ENCODE results near the gene DISP3. TPM values are rescaled to one million over a fixed set of nuclear protein-coding genes. Genes with fewer than 3 reads are reported as not detected.

DISP3 gene
- total and polyA plus RNA-seq, 8 donors: 0.13 to 6.7 (median 0.74) TPM

DNA sequence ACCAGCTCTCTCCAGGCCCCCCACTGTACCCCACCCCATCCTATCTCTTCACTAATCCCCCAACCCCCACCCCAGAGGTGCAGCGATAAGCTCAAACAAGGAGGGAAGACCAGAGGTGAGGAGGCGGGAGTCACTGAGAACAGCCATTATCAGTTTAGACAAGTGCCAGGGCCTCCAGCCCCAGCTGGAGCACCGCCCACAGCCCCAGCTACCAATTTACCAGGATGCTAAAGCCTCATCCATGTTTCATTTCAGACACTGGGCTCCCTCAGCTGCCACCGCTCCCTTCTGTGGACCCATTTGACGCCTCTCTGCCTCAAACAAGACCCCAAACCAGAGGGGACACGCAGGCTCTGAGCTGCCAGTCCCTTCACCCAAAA lies 80.6 kb downstream of the DISP3 start:
- ATAC-seq (no peak), FAIRE-seq (no peak), DNase-seq (no peak)
- TF ChIP-seq, protein P1, sequence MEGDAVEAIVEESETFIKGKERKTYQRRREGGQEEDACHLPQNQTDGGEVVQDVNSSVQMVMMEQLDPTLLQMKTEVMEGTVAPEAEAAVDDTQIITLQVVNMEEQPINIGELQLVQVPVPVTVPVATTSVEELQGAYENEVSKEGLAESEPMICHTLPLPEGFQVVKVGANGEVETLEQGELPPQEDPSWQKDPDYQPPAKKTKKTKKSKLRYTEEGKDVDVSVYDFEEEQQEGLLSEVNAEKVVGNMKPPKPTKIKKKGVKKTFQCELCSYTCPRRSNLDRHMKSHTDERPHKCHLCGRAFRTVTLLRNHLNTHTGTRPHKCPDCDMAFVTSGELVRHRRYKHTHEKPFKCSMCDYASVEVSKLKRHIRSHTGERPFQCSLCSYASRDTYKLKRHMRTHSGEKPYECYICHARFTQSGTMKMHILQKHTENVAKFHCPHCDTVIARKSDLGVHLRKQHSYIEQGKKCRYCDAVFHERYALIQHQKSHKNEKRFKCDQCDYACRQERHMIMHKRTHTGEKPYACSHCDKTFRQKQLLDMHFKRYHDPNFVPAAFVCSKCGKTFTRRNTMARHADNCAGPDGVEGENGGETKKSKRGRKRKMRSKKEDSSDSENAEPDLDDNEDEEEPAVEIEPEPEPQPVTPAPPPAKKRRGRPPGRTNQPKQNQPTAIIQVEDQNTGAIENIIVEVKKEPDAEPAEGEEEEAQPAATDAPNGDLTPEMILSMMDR (IDR thresholded peaks at IDR 0.05): no peak
- Histone ChIP-seq H3K27ac (no peak overlapping the region), H3K4me1 (no peaks in the 10 kb centered on the region), H3K4me3 (no peak overlapping the region), H3K27me3 (no peaks in the 10 kb centered on the region), H3K36me3 (no peaks in the 10 kb centered on the region), H3K9me3 (no peaks in the 10 kb centered on the region)
- WGBS, 2 donors: 40 to 46% methylated on average over 6 of the region's 6 CpGs
- intact Hi-C loops (cut with DNase I): no loop called here

DNA sequence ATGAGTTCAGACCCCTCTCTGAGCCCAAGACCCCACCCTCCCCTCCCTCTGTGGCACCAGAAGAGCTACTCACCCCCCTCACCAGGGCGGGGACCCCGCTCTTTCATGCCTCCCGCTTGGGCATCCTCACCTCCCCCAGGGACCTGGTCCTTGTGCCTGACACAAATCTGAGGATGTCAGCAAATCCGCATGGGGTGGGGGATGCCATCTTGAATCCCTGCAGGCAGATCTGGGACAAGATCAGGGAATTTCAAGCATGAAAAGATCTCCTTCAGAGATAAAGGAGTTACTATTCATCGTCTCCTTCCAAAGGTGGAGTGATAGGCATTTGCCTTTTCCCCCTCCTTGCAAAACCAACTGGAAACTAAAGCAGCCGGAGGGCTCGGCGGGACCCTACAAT lies 81.1 kb downstream of the DISP3 start:
- H3K9me3 ChIP-seq: no peaks in the 10 kb centered on the region
- H3K4me3 ChIP-seq: no peak overlapping the region
- intact Hi-C loops (cut with DNase I): no loop called here
- no peaks in the 10 kb centered on the region for H3K27me3 ChIP-seq
- FAIRE-seq: no peak
- ATAC-seq: no peak
- H3K4me1 ChIP-seq: no peaks in the 10 kb centered on the region
- WGBS, 2 donors: 57% methylated on average over 8 of the region's 8 CpGs
- H3K36me3 ChIP-seq: no peaks in the 10 kb centered on the region
- H3K27ac ChIP-seq: no peak overlapping the region
- DNase-seq: no peak
- TF ChIP-seq, protein P1 (IDR thresholded peaks at IDR 0.05): no peak

DNA sequence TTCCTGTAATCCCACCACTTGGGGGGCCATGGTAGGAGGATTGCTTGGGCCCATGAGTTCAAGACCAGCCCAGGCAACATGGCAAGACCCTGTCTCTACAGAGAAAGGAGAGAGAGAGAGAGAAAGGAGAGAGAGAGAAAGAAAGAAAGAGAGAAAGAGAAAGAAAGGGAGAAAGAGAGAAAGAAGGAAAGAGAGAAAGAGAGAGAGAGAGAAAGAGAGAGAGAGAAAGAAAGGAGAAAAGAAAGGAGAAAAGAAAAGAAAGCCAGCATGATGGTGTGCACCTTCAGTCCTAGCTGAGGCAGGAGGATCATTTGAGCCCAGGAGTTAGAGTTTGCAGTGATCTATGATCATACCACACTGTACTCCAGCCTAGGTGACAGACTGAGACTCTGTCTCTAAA lies 82.8 kb downstream of the DISP3 start:
- Histone ChIP-seq H3K4me3 (no peak overlapping the region), H3K27ac (no peak overlapping the region), H3K36me3 (no peaks in the 10 kb centered on the region), H3K9me3 (no peaks in the 10 kb centered on the region), H3K27me3 (no peaks in the 10 kb centered on the region), H3K4me1 (no peaks in the 10 kb centered on the region)
- DNase-seq (no peak), FAIRE-seq (no peak), ATAC-seq (no peak)
- TF ChIP-seq, protein P1 (IDR thresholded peaks at IDR 0.05): no peak
- intact Hi-C loops (cut with DNase I): no loop called here

DNA sequence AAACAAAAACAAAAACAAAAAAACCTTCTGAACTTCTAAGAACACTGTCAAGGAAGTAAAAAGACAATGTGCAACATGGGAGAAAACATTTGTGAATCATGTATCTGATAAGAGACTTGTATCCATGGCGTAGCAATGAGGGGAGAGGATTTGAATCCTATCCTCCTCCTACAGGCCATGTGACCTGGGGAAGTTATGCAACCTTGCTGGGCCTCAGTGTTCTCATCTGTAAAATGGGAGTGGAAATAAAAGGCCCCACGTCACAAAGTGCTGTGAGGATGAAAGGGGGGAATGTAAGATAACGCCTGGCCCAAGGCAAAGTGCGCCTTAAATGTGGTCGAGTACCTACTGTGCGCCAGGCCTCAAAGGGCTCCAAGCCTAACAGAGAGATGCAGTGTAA lies 83.7 kb downstream of the DISP3 start:
- DNase-seq (no peak), ATAC-seq (no peak), FAIRE-seq (no peak)
- no peaks in the 10 kb centered on the region for H3K27me3 ChIP-seq
- H3K4me3 ChIP-seq: no peak overlapping the region
- 60 to 69% methylated on average over 6 of the region's 6 CpGs for WGBS, 2 donors
- intact Hi-C loops (cut with DNase I): no loop called here
- TF ChIP-seq, protein P1 (IDR thresholded peaks at IDR 0.05): no peak
- no peaks in the 10 kb centered on the region for H3K9me3 ChIP-seq
- no peaks in the 10 kb centered on the region for H3K4me1 ChIP-seq
- no peaks in the 10 kb centered on the region for H3K36me3 ChIP-seq
- no peak overlapping the region for H3K27ac ChIP-seq

DNA sequence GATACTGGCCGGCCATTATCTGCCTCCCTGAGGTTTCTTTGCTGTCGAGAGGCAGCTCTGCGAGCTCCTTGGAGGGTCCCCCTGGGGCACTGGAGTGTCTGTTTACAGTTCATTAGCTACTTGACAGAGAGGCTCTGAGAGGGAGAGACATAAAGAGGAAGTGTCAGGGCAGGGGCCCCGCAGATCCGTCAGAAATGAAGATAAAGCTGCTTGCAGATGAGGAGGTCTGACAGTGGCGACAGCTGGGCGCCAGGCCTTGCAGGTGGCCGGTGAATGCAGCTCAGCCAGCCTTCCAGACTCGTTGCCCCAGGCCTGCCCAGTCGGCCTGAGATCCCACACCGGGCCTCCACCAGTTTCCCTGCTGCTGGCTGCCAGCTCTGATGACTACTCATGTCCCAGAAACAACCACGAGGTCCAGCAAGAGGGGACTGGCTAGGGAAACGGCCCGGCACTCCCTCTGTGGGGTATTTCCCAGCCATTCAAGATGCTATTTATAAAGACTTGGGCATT lies 84.7 kb downstream of the DISP3 start:
- H3K4me3 ChIP-seq: no peak overlapping the region
- TF ChIP-seq, protein P1 (IDR thresholded peaks at IDR 0.05): no peak
- FAIRE-seq (no peak), ATAC-seq (peak in 1 of 4 donors; percentile 15), DNase-seq (no peak)
- WGBS, 2 donors: 15 to 16% methylated on average over 14 of the region's 14 CpGs
- H3K9me3 ChIP-seq: no peaks in the 10 kb centered on the region
- no peaks in the 10 kb centered on the region for H3K27me3 ChIP-seq
- H3K4me1 ChIP-seq: no peaks in the 10 kb centered on the region
- intact Hi-C loops (cut with DNase I): no loop called here
- H3K36me3 ChIP-seq: no peaks in the 10 kb centered on the region
- no peak overlapping the region for H3K27ac ChIP-seq

Data from pancreas (tissue), 10 donors.